Stimulated activated naive CD4-positive, alpha-beta T cell treated with Interleukin-2 at 50 U/mL for 16 hours (primary cell): ENCODE data around the gene TMEM245.

Experiments used
- DNase-seq: peaks from one replicate; lab custom pipeline; 2025; lab: John Stamatoyannopoulos, UW

Gene TMEM245

DNA sequence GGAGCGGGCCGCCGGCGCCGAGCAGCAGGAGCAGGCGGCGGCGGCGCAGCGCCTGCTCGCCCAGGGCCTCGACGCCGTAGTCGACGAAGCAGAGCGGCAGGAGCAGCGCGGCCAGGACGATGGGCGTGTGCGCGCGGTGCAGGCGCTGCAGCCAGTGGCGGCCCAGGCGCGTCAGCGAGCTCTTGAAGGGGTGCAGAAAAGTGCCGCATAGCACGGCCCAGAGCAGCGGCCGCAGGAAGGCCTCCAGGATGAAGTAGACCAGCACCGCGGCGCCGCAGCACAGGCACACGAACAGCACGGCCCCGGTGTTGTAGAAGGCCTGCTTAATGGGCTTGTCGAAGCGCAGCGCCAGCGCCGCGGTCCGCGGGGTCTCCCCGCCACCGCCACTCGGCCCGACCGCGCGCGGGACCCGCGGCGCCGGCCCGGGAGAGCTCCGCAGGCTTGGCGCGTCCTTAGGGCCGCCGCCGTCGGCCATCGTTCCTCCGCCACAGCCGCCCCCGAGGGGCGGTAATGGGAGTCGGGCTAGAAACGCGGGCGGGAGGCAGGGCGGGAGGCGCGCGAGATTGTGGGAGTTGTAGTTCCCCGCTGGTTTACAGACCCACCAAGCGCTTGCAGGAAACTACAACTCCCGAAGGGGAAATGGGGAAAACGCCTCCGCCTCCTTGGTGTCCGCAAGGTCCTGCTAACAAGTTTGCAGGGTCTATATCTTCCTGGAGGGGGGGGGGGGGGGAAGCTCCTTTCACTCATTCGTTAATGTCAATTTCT is at the start of gene TMEM245:
Gene TMEM245, minus strand, starts transcription at position 509 of the 765 bp plus-strand sequence. Its CDS starts 34 bp downstream, at position 475.
- DNase-seq = peak; percentile 95

DNA sequence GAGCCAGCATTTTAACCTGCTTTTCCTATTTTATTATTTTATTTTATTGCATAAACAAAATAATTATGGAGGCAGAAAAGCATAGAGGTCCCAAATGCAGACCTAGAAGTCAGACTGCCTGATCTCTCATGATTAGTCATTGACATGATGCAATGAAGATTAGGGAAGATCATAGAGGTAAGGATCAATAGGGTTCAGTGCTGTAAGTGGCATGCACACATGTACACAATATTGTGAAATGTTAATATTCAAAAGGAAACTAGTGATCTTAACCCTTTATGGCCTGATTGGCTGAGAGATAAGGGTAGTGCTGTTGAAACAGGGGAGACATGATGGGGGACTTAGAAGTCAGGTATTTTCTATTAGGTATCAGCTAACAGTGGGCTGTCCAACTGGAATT is 48.4 kb upstream of the TMEM245 start:
- DNase-seq = no peak

DNA sequence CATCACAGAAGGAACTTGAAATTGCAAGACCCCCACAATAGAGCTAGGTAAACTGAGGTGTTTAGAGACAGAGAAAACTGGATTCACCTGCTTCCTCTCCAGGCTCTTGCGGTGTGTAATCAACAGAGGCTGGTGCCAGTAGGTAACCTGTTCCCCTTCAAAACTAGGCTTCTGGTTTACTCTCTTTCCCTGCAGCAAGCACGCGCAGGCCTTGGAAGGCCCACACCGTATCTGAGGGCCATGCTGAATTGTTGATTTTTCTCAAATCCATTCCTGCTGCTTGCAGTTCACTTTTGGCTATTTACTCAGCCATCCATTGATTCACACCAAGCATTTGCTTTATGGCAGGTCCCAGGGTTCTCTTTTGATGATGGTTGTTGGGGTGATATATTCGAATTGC is 48.0 kb upstream of the TMEM245 start:
- no peak for DNase-seq

DNA sequence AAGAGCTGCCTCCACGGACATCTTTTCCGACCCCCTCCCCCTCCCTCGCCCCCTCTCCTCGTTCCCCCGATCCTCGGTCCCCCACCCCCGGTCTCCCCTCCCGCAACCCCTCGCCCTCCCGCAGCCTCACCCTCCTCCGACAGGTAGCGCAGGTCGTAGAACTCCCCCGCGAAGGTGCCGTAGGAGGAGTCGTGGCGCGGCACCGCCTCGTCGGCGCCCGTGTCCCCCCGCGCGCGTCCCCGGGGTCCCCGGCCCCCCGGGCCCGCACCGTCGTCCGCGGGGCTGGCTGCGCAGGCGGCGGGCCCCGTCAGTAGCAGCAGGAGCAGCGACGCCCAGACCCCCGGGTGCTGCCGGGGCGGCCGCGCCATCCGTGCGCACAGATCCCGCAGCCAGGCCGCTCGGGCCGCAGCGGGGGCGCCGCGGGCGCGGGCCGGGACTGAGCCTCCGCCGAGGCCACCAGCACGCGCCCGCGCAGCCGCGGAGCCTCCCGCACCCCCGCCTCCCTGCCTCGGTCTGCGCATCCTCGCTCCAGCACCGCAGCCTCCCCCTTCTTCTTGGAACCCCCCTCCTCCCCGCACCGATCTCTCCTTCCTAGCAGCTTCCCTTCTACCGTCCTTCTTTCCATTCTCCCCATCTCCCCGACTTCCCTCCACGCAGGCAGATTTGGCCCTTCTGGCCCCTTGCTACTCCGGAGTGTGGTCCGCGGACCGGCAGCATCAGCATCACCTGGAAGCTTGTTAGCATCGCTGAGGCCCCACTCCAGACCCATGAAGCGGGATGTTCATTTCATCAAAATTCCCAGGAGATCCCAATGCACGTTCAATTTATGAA is 47.2 kb upstream of the TMEM245 start, which contains the start of gene FRRS1L:
Gene FRRS1L, minus strand, starts transcription at position 479 of the 831 bp plus-strand sequence. Its CDS starts 111 bp downstream, at position 368.
- no peak for DNase-seq

DNA sequence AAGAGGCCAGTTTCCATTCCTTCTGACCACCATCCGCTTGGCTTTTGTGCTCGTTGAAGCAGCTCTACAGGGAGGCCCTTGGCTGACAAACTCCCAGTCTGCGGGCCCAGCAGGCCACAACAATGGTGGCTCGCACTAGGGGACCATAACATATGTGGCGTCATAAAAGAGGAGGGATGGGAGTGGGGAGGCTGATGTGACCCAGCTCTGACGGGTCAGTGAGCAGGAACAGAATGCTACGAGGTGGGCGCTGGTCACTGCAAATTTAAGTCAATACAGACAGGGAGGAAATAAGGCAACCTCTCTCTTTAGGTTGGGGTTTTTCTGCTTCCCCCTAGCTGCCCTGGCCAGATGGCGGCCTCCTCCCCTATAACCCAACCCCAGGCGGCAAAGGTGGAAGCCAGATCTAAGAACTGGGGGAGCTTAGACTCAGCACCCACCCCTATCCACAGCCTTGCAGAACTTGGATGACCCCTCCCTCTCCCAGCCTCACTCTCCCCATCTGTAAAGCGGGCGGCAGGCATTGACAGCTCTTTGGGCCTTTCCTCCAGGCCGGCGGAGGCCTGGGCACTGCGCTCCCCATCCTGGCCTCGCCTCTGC is 46.5 kb upstream of the TMEM245 start:
- DNase-seq = no peak

DNA sequence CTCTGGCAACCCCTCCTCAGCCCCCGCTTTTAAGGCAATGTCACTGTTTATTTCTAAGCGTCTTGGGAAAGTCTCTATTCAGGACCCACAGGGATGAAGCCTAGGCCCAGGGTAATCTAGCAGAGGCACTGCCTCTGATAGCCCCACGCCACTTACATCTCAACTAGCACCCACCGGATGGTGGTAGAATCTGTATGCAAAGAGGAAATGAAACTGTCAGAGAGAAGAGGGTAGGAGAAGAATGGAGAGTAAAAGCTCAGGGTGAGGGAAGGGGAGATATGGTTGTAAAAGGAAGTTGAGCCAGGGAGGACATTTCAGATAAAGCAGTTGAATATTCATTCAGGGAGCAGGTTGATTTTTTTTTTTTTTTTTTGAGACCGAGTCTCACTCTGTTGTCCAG is 44.3 kb upstream of the TMEM245 start:
- no peak for DNase-seq

DNA sequence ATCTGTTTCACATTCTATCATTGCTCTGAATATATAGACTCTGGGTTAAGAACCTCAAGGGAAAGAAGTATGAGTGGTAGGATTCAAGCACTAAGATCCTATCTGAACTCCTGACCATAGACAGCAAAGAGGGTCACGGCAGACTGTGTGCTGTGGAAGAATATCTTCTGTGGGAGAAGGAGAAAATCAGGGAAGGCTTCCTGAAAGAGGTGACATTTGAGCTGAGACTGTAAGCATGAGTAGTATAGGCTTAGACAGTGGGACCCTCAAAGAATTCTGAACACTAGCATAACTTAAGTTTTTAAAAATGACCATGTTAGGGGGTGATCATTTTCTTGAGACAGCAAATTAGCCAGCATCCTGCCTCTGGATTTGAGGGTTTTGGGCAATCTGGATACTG is 43.4 kb upstream of the TMEM245 start:
- no peak for DNase-seq

DNA sequence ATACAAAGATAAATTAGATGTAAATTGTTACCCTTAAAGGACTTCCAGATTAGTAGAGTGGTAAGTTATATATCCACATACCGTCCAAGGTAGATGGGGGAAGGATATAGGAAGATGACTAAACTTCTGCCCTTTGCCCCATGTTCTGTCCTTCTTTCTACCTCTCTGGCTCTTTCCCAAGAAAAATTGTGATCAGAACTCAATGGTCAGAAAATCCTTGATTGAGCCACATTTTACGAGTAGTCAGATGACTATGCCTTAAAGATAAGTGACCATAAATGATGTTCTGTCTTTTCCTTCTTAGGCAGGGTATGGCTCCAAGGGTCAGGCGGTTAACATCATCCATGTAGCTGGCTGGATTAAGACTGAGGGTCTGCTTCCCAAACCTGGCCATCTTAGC is 42.9 kb upstream of the TMEM245 start:
- DNase-seq = no peak

DNA sequence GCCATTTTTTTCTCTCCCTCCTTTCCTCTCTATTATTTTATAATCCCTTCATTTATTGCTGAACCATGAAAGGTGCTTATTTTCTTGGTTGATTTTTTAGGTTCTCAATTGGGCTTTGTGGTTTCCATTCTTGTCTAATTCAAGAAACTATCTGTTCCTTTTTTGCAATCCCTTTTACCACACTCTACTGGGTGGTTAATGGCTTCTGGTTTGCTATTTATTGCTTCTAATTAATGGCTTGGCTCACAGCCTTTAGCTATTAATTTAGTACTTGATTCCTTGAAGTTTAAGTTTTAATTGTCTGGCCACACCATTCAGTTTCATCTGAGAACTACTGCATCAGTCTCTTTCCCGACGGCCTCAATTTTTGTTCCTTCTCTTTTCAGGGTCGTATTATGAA is 41.7 kb upstream of the TMEM245 start:
- DNase-seq = no peak

DNA sequence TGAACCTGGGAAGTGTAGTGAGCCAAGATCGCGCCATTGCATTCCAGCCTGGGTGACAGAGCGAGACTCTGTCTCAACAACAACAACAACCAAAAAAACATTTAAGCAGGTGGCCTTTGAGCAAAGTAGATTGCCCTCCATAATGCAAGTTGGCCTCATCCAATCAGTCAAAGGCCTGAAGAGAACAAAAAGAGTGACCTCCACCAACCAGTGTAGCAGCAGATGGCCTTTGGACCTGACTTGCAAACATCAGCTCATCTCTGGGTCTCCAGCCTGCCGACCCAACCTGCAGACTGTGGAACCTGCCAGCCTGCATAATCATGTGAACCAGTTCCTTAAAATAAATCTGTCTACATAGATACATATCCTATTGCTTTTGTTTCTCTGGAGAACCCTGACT is 39.8 kb upstream of the TMEM245 start:
- DNase-seq = no peak

DNA sequence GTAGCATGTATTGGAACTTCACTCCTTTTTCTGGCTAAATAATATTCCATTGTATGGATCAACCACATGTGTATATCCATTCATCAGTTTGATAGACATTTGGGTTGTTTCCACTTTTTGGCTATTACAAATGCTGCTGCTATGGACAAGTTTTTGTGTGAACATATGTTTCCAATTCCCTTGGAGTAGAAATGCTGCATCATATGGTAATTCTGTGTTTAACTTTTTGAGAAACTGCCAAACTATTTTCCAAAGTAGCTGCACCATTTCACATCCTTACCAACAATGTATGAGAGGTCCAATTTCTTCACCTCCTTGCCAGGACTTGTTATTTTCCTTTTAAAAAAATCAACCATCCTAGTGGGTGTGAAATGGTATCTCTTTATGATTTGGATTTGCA is 38.9 kb upstream of the TMEM245 start:
- no peak for DNase-seq

DNA sequence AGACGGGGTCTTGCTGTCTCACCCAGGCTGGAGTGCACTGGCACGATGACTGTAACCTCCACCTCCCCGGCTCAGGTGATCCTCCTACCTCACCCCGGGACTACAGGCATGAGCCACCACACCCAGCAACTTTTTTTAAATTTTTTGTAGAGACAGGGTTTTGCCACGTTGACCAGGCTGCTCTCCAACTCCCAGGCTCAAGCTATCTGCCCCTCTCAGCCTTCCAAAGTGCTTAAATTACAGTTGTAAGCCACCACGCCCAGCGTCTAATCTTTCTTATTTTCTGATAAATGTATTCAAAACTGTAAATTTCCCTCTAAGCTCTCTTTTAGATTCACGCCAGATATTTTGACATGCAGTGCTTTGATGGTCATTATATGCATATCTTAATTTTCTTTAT is 37.0 kb upstream of the TMEM245 start:
- DNase-seq = no peak

DNA sequence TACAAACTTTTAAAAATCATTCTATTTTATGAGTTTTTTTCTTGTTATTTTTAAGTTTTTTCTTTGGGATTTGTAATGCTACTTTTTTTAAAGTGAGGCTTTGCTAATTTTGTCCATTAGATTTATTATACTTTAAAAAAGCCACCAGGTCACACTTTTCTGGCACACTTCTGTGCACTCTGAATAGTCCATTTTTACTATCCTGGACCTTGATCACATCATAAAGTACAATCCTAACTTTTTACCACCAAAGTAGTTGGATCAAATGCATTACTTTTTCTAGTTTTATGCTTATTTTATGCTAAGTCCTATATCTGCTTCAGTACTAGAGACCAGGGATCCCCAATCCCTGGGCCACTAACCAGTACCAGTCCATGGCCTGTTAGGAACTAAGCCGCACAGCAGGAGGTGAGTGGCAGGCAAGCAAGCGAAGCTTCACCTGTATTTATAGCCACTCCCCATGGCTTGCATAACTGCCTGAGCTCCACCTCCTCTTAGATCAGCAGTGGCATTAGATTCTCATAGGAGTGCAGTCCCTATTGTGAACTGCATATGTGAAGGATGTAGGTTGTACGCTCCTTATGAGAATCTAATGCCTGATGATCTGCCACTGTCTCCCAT is 31.3 kb upstream of the TMEM245 start:
- no peak for DNase-seq

DNA sequence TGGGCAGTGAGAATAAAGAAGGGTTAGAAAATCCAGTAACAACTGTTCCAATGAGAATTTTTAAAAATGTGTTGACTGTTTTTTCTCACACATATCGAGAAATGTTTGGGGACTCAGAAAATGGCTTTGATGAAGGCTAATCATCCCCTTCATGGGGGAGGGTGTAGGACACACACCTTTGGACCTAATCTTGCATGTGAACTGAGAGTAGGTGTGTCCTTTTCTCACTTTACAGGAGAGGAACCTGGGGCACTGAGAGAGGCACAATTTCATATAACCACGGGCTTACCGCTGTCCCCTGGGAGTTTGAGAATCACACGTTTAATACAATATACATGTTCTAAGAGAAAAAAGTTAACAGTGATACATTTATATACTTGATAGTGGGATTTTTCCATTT is 30.0 kb upstream of the TMEM245 start:
- DNase-seq = no peak

DNA sequence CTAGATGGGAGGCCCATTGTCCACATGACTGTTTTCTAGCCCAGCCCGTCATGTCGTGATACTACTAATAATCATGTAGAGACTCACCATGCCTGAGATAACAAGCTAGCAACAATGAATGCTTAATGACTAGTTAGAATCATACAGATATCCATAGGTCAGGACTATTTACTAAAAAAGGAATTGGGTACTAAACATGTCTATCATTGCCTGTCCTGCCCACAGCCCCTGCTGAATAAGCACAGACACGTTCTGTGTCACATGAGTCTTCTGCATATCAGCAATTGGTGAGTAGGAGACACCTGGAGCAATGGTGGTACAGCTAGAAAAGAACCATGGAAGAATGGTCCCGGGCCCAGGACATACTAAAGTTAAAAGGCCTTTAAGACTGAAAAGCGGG is 29.3 kb upstream of the TMEM245 start:
- DNase-seq = no peak

DNA sequence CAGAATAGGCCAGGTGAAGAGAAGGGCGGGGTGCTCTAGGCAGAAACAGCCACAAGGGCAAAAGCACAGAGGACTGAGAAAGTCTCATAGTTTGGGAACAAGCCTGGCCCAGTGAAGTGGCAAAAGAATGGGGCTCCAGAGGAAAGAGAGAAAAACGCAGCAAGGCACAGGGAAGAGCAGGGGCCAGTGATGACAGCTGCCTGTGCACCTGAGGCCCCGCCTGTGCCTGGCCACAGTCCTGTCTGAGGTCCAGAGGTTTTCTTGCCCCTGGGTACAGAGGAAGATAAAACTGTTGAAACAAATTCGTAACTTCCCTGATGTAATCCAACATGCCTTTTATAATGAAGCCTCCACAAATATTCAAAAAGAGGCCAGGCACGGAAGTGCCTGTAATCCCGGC is 25.3 kb upstream of the TMEM245 start:
- DNase-seq = no peak

DNA sequence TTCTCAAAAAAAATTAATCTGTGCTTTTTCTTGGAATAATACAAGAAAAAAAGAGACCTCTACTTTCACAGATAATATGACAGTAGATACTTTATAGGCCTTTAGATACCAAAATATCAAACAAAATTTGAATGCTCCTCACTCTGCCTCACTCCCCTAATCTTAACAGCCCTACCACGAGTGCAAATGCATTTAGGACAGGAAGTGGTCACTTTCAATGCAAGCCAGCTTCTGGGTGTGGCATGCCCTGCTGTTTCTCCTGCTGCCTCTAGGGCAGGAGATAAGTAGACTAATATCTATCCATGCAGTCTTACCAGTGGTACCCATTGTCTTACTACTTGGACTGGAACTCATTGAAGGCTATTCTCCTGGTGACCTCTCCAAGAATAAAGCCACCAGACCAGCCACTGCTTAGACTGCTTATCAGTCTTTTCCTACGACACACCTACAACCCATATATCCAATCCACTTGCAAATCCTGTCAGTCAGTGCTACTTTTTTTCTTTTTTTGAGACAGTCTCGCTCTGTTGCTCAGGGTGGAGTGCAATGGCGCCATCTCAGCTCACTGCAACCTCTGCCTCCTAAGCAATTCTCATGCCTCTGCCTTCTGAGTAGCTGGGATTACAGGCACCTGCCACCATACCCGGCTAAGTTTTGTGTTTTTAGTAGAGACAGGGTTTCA is 24.3 kb upstream of the TMEM245 start:
- DNase-seq = no peak

DNA sequence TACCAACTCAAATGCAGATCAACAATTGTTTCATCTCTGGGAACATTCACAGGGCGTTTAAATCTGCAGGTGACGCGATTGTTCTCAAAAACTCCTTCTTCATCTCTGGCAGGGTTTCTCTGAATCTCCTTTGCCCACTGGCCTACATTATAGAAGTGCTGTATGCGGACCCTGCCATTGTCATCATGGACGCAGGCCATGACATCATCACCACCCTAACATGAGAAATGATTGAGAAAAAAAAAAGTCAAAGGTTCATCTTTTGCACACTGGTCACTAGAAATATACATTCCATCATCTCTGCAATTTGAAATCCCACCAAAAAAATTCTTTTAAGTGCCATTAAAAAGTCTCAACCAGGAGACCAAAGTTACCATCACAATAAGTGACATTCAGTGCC is 21.6 kb upstream of the TMEM245 start:
- DNase-seq = no peak

DNA sequence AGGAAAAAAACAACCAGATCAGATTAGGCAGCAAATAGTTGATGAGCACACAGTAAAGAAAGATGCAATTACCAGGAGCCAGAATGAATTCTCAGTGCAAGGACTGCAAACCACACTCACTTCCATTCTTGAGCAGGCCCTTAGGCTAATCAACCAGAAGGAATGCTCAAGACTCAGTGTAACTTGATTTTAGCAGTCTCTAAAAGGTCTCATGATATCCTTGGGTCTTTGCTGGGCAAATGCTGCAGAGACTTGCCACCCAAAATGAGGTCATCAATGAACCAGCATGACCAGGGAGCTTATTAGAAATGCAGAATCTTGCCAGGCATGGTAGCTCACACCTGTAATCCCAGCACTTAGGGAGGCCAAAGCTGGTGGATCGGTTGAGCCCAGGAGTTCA is 20.1 kb upstream of the TMEM245 start:
- no peak for DNase-seq

DNA sequence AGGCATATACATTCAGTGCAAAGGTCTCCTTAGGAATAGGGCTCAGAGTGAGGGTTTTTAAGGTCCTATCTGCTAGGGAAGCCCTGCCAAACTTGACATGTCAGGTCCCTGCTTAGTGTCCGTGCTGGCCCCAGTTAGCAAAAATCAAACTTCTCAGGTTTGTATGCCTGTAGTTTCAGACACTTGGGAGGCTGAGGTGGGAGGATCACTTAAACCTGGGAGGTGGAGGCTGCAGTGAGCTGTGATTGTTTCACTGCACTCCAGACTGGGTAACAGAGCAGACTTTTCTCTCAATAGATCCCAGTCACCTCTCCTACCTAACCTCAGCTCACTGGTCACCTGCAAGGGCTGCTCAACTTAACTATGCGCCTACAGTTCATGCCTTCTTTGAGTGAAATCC is 18.7 kb upstream of the TMEM245 start:
- no peak for DNase-seq

DNA sequence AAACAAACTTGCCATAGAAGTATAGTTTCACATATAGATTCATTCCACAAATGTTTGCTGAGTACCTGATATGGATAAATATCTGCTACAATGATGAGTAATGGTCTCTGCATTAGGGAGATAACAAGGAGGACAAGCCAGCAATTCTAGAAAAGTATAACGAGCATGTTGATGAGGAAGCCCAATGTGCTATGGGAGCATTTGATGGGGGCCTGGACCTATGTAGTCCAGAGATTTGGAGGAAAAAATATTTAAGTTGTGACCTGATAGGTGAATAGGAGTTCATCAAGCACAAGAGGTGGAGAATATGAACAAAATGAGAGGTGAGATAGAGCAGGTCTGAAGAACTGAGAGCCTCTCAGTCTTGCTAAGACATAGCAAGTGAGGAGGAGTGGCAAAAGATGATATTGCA is 14.4 kb upstream of the TMEM245 start:
- no peak for DNase-seq

DNA sequence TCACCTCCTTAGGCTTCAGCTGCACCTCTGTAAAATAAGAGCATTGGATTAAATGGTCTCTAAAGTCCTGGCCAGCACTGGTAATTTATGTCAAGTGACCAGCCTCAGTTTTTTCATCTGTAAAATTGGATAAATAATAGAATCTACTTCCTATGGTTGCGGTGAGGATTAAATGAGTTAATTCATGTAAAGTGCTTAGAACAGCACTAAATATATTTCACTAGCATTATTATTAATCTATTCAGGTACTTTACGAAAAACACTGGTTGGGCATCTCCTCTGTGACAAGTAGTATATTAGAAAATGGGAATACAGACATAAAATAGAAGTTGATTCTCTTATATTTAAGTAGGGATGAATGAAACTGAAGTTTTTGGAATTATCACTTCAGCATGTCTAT is 13.8 kb upstream of the TMEM245 start:
- DNase-seq = no peak
